Measurements from ENCODE around the gene XXYLT1.

- TF ChIP-seq CTCF (conservative IDR thresholded peaks at IDR 0.05; ENCODE audit: low read length) (no peak), EZH2phosphoT487 (IDR thresholded peaks at IDR 0.05; ENCODE audit: borderline replicate concordance, low read depth, low read length) (no peak)
Measured at GRCh38 chr3:195154111-195154791, 116.7 kb downstream of the XXYLT1 start.

Measured in OCI-LY7 (cell line).